Measurements from ENCODE around the gene OR52M1. TPM values are rescaled to one million over a fixed set of nuclear protein-coding genes. Genes with fewer than 3 reads are reported as not detected.

OR52M1 gene
- total and polyA plus RNA-seq, 2 of the 13 experiments (the other 11 are each of a cell fraction or from before 2014, with no cell fraction given), result not detected

- H3K9me3 ChIP-seq (ENCODE audit: low read length), result no peaks in the 10 kb centered on the region
- intact Hi-C loops (cut with micrococcal nuclease; ENCODE audit: unreplicated experiment), result no loop called here
- H4K20me1 ChIP-seq (ENCODE audit: insufficient read depth, low read length), result no peaks in the 10 kb centered on the region
- no peak overlapping the region for H2AFZ ChIP-seq (ENCODE audit: low read length)
- H3K4me3 ChIP-seq (replicated peaks in 1 of 3; ENCODE audit: insufficient read depth in 1 of 3, low read depth in 2 of 3, low read length in 3 of 3), result no peak overlapping the region
- ATAC-seq (no peak), DNase-seq (ENCODE audit: low spot score) (no peak), FAIRE-seq (no peak)
- H3K36me3 ChIP-seq (replicated peaks in 1 of 2; ENCODE audit: control insufficient read depth in 1 of 2, insufficient read depth in 2 of 2, low read length in 2 of 2), result no peaks in the 10 kb centered on the region
- no peaks in the 10 kb centered on the region for H3K4me1 ChIP-seq (ENCODE audit: insufficient read depth, low read length)
- CTCF ChIA-PET (ENCODE audit: low intra/inter-chr PET ratio, low total read pairs), result no interaction called here
- H3K9ac ChIP-seq (ENCODE audit: insufficient read depth, low read depth, low read length), result no peak overlapping the region
- POLR2A ChIA-PET, result no interaction called here
- BruUV-seq (replicated peaks), result no TSS peak
- H3K27ac ChIP-seq (ENCODE audit: extremely low read length, insufficient read depth, low read length), result no peak overlapping the region
- H3K27me3 ChIP-seq (ENCODE audit: control insufficient read depth in 1 of 2, insufficient read depth in 2 of 2, low read length in 2 of 2), result peaks cover 0 to 26% of the 10 kb centered on the region in 2 experiments; a peak in 2 of 5 replicates
- H3K4me2 ChIP-seq (ENCODE audit: low read depth, low read length), result no peak overlapping the region
- WGBS (ENCODE audit: low lambda C conversion rate), result 0% methylated on average over 1 of the region's 1 CpG
- in situ Hi-C loops (cut with HindIII; ENCODE audit: extremely low pct_ligation_motif_present, low pct_unique_long_range_greater_than_20kb), result no loop called here
- H3K79me2 ChIP-seq (ENCODE audit: insufficient read depth, low read length), result no peaks in the 10 kb centered on the region
- TF ChIP-seq HINFP (CRISPR knock-in tag; IDR thresholded peaks at IDR 0.05; ENCODE audit: low read depth), result no peak
- TF ChIP-seq MBD4 (IDR thresholded peaks at IDR 0.05; ENCODE audit: borderline replicate concordance, low read length), result no peak
- TF ChIP-seq ZNF549 (CRISPR knock-in tag; IDR thresholded peaks at IDR 0.05), result no peak
- no peak for TF ChIP-seq MEF2D (CRISPR knock-in tag; IDR thresholded peaks at IDR 0.05)
- no peak for TF ChIP-seq ETV5 (CRISPR knock-in tag; IDR thresholded peaks at IDR 0.05; ENCODE audit: borderline replicate concordance)
- no peak for TF ChIP-seq THAP11 (CRISPR knock-in tag; IDR thresholded peaks at IDR 0.05)
- no peak for TF ChIP-seq ZNF232 (CRISPR knock-in tag; IDR thresholded peaks at IDR 0.05; ENCODE audit: borderline replicate concordance)
- no peak for TF ChIP-seq BRF2 (CRISPR knock-in tag; IDR thresholded peaks at IDR 0.05)
- TF ChIP-seq ARNTL (CRISPR knock-in tag; IDR thresholded peaks at IDR 0.05), result no peak
- no peak for TF ChIP-seq ZNF563 (CRISPR knock-in tag; IDR thresholded peaks at IDR 0.05)
- TF ChIP-seq CCDC6 (CRISPR knock-in tag; IDR thresholded peaks at IDR 0.05), result no peak
- TF ChIP-seq ZNF383 (CRISPR knock-in tag; IDR thresholded peaks at IDR 0.05; ENCODE audit: borderline replicate concordance), result no peak
- no peak for TF ChIP-seq FOXP1 (IDR thresholded peaks at IDR 0.05)
- no peak for TF ChIP-seq FOXP1 (CRISPR knock-in tag; IDR thresholded peaks at IDR 0.05)
- TF ChIP-seq ZNF318 (CRISPR knock-in tag; IDR thresholded peaks at IDR 0.05), result no peak
- TF ChIP-seq MXI1 (IDR thresholded peaks at IDR 0.05; ENCODE audit: borderline replicate concordance, low read depth, low read length), result no peak
Measured at GRCh38 chr11:4580124-4580523, 35.1 kb downstream of the OR52M1 start.

Measured in HepG2 (cell line).